Measurements from ENCODE around the gene SPX. TPM values are rescaled to one million over a fixed set of nuclear protein-coding genes. Genes with fewer than 3 reads are reported as not detected.

Gene SPX
- total RNA-seq, 1 donor from 2014 or later: 0.18 TPM

DNA sequence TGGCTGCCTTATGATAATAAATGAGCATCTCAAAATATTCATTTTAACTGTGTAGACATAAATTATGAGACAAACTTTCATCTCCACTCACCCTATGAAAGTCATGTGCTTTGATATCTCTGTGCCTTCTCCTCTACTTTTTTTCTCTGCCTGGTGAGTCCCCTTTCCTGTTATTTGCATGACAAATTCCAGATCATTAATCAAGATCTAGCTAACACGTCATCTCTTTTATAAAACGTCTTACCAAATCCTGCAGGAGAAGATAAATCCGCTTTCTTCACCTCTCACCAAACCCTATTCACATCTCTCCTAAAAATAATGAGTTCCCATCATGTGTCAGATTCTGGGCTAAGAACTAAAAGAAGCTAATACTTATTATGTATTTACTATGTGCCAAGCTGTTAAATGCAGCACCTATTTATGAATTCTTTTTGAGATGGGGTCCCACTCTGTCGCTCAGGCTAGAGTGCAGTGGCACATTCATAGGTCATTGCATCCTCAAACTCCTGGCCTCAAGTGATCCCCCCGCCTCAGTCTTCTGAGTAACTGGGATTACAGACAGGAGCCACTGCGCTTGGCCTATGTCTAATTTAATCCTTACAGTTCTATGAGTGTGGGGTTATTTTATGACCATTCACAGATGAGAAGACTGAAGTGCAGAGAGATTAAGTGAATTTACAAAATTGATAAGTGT, 26.7 kb downstream of the SPX start:
- DNase-seq (ENCODE audit: low spot score): no peak
- Mint-ChIP-seq H3K27me3 (ENCODE audit: unreplicated experiment) (peaks cover 1% of the 10 kb centered on the region), H3K4me1 (ENCODE audit: unreplicated experiment) (no peaks in the 10 kb centered on the region), H3K9me3 (ENCODE audit: unreplicated experiment) (no peaks in the 10 kb centered on the region), H3K36me3 (ENCODE audit: low read depth, unreplicated experiment) (no peaks in the 10 kb centered on the region), H3K4me3 (ENCODE audit: unreplicated experiment) (no peak overlapping the region), H3K27ac (ENCODE audit: unreplicated experiment) (no peak overlapping the region)
- TF ChIP-seq, protein P1, sequence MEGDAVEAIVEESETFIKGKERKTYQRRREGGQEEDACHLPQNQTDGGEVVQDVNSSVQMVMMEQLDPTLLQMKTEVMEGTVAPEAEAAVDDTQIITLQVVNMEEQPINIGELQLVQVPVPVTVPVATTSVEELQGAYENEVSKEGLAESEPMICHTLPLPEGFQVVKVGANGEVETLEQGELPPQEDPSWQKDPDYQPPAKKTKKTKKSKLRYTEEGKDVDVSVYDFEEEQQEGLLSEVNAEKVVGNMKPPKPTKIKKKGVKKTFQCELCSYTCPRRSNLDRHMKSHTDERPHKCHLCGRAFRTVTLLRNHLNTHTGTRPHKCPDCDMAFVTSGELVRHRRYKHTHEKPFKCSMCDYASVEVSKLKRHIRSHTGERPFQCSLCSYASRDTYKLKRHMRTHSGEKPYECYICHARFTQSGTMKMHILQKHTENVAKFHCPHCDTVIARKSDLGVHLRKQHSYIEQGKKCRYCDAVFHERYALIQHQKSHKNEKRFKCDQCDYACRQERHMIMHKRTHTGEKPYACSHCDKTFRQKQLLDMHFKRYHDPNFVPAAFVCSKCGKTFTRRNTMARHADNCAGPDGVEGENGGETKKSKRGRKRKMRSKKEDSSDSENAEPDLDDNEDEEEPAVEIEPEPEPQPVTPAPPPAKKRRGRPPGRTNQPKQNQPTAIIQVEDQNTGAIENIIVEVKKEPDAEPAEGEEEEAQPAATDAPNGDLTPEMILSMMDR (IDR thresholded peaks at IDR 0.05; ENCODE audit: unreplicated experiment): no peak

DNA sequence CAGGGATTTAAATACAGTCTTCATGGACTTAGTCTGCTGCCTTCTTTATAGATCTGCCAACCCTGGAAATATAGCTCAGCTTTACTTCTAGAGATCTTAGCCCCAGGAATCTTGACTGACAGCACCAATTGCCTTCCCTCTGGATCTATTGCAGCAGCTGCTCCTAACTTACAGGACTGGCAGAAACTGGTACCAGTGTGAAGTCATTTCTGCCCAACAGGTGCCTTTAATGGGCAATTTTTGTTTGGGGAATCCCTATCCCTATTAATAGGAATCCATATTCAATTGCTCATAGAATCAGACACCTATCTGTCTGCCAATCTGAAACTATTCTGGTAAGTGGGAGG, 27.2 kb downstream of the SPX start:
- TF ChIP-seq, protein P1 (IDR thresholded peaks at IDR 0.05; ENCODE audit: unreplicated experiment): no peak
- DNase-seq (ENCODE audit: low spot score): no peak
- Mint-ChIP-seq H3K36me3 (ENCODE audit: low read depth, unreplicated experiment) (no peaks in the 10 kb centered on the region), H3K4me3 (ENCODE audit: unreplicated experiment) (no peak overlapping the region), H3K27me3 (ENCODE audit: unreplicated experiment) (peaks cover 1% of the 10 kb centered on the region), H3K9me3 (ENCODE audit: unreplicated experiment) (no peaks in the 10 kb centered on the region), H3K27ac (ENCODE audit: unreplicated experiment) (no peak overlapping the region), H3K4me1 (ENCODE audit: unreplicated experiment) (no peaks in the 10 kb centered on the region)

DNA sequence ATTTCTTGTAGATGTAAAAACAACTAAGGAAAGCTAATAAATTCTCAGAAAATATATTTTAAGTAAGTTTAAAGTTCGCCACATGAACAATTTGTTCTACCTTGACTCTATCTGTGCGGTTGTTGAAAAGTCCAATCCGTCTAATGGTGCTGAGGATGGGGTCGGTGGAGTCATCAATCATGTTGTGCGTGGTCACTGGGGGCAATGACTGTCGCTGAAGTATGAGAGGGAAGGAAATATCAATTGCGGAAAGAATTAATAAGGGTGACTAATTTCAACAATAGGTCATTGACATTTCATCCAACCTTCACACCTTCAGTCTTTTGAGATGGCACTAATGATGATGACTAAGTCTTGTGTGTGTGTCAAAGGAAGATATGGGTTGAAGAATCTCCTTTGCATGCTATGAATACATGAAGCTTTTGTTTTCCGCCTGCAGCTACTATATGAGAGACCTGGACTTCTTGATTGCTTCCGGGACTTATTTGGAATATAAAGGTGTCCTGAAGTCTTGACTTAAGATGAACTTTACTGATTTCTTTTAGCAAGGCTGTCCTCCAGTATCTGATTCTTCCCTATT, 32.1 kb downstream of the SPX start:
- no peaks in the 10 kb centered on the region for H3K4me1 Mint-ChIP-seq (ENCODE audit: unreplicated experiment)
- H3K9me3 Mint-ChIP-seq (ENCODE audit: unreplicated experiment): no peaks in the 10 kb centered on the region
- no peak overlapping the region for H3K27ac Mint-ChIP-seq (ENCODE audit: unreplicated experiment)
- H3K36me3 Mint-ChIP-seq (ENCODE audit: low read depth, unreplicated experiment): no peaks in the 10 kb centered on the region
- TF ChIP-seq, protein P1 (IDR thresholded peaks at IDR 0.05; ENCODE audit: unreplicated experiment): no peak
- no peak overlapping the region for H3K4me3 Mint-ChIP-seq (ENCODE audit: unreplicated experiment)
- no peaks in the 10 kb centered on the region for H3K27me3 Mint-ChIP-seq (ENCODE audit: unreplicated experiment)
- DNase-seq (ENCODE audit: low spot score): no peak

DNA sequence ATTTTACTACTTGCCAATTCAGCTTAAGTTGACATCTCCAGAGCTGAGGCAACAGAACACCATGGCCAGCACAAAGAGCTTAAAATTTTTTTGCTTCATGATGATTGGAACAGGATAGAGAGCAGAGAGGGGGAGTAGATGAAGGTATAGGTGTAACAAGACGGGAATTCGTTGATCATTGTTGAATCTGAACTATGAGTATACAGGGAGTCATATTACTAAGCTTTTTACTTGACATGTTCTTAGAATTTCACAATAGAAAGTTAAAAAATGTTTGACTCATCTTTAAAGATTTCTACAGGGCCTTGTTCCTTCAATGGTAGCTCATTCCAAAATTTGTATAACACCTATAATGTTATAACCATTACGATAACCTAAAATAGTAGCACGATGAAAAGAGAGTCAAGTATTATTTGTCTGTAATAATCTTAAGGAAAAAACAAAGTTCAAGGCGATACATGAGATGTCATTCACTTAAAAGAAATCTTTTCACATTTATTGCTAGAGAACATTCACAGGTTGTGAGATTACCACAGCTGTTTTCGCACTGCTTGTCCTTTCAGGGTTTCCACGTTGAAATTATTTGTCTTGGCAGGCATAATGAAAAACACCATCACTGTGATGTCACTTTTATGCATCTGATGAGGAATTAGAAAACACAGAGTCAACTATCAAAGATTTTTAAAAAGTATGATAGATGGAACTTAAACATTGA, 33.9 kb downstream of the SPX start:
- Mint-ChIP-seq H3K4me1 (ENCODE audit: unreplicated experiment) (no peaks in the 10 kb centered on the region), H3K27me3 (ENCODE audit: unreplicated experiment) (no peaks in the 10 kb centered on the region), H3K36me3 (ENCODE audit: low read depth, unreplicated experiment) (no peaks in the 10 kb centered on the region), H3K27ac (ENCODE audit: unreplicated experiment) (no peak overlapping the region), H3K9me3 (ENCODE audit: unreplicated experiment) (no peaks in the 10 kb centered on the region), H3K4me3 (ENCODE audit: unreplicated experiment) (no peak overlapping the region)
- DNase-seq (ENCODE audit: low spot score): no peak
- TF ChIP-seq, protein P1 (IDR thresholded peaks at IDR 0.05; ENCODE audit: unreplicated experiment): no peak

DNA sequence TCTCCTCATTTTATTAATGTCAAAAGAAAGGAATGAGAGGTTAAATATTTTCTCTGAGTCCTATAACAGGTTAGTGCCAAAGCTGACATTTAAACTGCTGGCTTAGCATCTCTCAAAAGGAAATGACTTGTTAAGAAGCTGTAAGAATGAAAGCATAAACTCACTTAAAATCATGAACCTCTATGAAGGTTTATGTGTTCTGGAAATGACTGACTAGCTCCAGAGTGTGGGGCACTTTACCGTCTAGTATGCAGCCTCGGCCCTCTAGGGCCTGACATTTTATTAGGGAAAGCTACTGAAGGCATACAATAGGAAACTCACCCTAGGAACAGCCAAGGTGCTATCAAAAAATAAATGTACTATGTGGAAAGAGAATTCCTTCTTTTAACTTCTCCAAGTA, 35.1 kb downstream of the SPX start:
- no peak for DNase-seq (ENCODE audit: low spot score)
- Mint-ChIP-seq H3K27me3 (ENCODE audit: unreplicated experiment) (no peaks in the 10 kb centered on the region), H3K4me3 (ENCODE audit: unreplicated experiment) (no peak overlapping the region), H3K4me1 (ENCODE audit: unreplicated experiment) (no peaks in the 10 kb centered on the region), H3K36me3 (ENCODE audit: low read depth, unreplicated experiment) (no peaks in the 10 kb centered on the region), H3K9me3 (ENCODE audit: unreplicated experiment) (no peaks in the 10 kb centered on the region), H3K27ac (ENCODE audit: unreplicated experiment) (no peak overlapping the region)
- TF ChIP-seq, protein P1 (IDR thresholded peaks at IDR 0.05; ENCODE audit: unreplicated experiment): no peak
